Activated effector memory CD4-positive, alpha-beta T cell treated with Interleukin-2 at 50 U/mL for 16 hours (primary cell): ENCODE measurements around the gene CUZD1.

Experiments used
- DNase-seq: peaks from one replicate; pipeline ENCODE4 v3.0.0-alpha.2; 2020

The CUZD1 gene

GRCh38 chr10:122802282-122802681, 43.4 kb downstream of the CUZD1 start:
- no peak for DNase-seq

GRCh38 chr10:122798704-122799231, 46.9 kb downstream of the CUZD1 start:
- DNase-seq, result no peak

GRCh38 chr10:122796796-122797195, 48.9 kb downstream of the CUZD1 start:
- no peak for DNase-seq

GRCh38 chr10:122795924-122796323, 49.7 kb downstream of the CUZD1 start:
- no peak for DNase-seq

GRCh38 chr10:122786269-122786668, 59.4 kb downstream of the CUZD1 start:
- no peak for DNase-seq

- DNase-seq, result no peak
Measured at GRCh38 chr10:122782911-122783310, 62.7 kb downstream of the CUZD1 start.
